K562 (cell line): ENCODE measurements around the gene OOSP4B. TPM values are rescaled to one million over a fixed set of nuclear protein-coding genes. Genes with fewer than 3 reads are reported as not detected.

Source experiments
- BRD9 ChIP-seq: fragments of 450-650 bp; IDR thresholded peaks from 2 replicates; pipeline ENCODE4 v1.6.1; 2018; ENCODE audit warnings: low read depth; ENCODE audit not compliant: partially characterized antibody
- CBX8 ChIP-seq: fragments of 200-600 bp; sonication (generic); IDR thresholded peaks from 2 replicates; pipeline ENCODE4 v1.6.1; 2012; ENCODE audit warnings: borderline replicate concordance, mixed run types, low read depth, mild to moderate bottlenecking, moderate library complexity, mixed read lengths, low read length, control low read depth, inconsistent platforms; ENCODE audit not compliant: poor library complexity, severe bottlenecking; ENCODE audit errors: extremely low read depth
- MTA3 ChIP-seq: fragments of 450-650 bp; formaldehyde crosslinking; IDR thresholded peaks from 2 replicates; pipeline ENCODE4 v1.6.1; 2017; ENCODE audit warnings: mild to moderate bottlenecking, borderline replicate concordance
- NFRKB ChIP-seq: fragments of 450-650 bp; IDR thresholded peaks from 2 replicates; pipeline ENCODE4 v1.6.1; 2016; ENCODE audit warnings: low read depth
- NR2C2 ChIP-seq, 2 experiments: fragments of 200-800 bp in 1 of 2; sonication (Bioruptor generic) in 1 of 2; sonication (generic) in 1 of 2; formaldehyde crosslinking in 1 of 2; IDR thresholded peaks; 2 replicates each; pipeline versions ENCODE4 v1.6.1 to v1.8.0; 2016 to 2022; ENCODE audit warnings: mild to moderate bottlenecking in 1 of 2, missing compliant biosample characterization in 1 of 2, missing genetic modification characterization in 1 of 2, missing genetic modification reagents in 1 of 2
- RHOXF2B ChIP-seq: fragments of 250-450 bp; sonication (Bioruptor Pico); conservative IDR thresholded peaks from 2 replicates; pipeline ENCODE4 v1.5.1; 2021
- RREB1 ChIP-seq: fragments of 250-450 bp; sonication (Bioruptor Pico); IDR thresholded peaks from 2 replicates; pipeline ENCODE4 v1.4.0; 2020
- ZEB2 ChIP-seq: fragments of 450-650 bp; IDR thresholded peaks from 2 replicates; pipeline ENCODE4 v1.6.1; 2016
- ZNF175 ChIP-seq: fragments of 200-800 bp; sonication (Bioruptor generic); IDR thresholded peaks from 2 replicates; pipeline ENCODE4 v1.6.1; 2016; ENCODE audit warnings: low read depth, mild to moderate bottlenecking, missing genetic modification characterization, missing compliant biosample characterization
- ZNF311 ChIP-seq: fragments of 250-450 bp; sonication (Bioruptor Pico); IDR thresholded peaks from 2 replicates; pipeline ENCODE4 v1.4.0; 2020; ENCODE audit warnings: mild to moderate bottlenecking, moderate library complexity
- polyA plus RNA-seq, 8 experiments: library from polyadenylated mRNA; depleted of rRNA in 4 of 8; stranded (reverse) in 5 of 8; unstranded in 3 of 8; fragments of >200 nt; fragmentation: Nextera tagmentation in 2 of 8; fragmentation: Illumina TruSeq in 1 of 8; extraction: Ambion mirVana in 2 of 8; extraction: Trizol in 1 of 8; gene quantifications; 2 replicates each; pipeline versions ENCODE4 v1.2.1 to v1.2.3, GENCODE V29; 2011 to 2014; ENCODE audit warnings: inconsistent platforms in 1 of 8, missing spikeins in 1 of 8
- total RNA-seq, 7 experiments: library from RNA; depleted of rRNA in 6 of 7; stranded (reverse); fragments of >200 nt in 6 of 7; fragmentation: Illumina TruSeq in 2 of 7; extraction: Trizol in 2 of 7; gene quantifications; 2 replicates each; pipeline versions ENCODE4 v1.2.1 to v1.2.3, GENCODE V29; 2011 to 2021; ENCODE audit warnings: low replicate concordance in 1 of 7
- TF ChIP-seq, protein P1 (sequence below): fragments of 250-450 bp; sonication (Bioruptor Pico); IDR thresholded peaks from 2 replicates; pipeline ENCODE4 v1.4.0; 2020; ENCODE audit warnings: mild to moderate bottlenecking, moderate library complexity

Gene OOSP4B
- total and polyA plus RNA-seq, 9 of the 15 experiments (the other 6 are each of a cell fraction or from before 2014, with no cell fraction given), result 0.10 to 0.43 (median 0.15) TPM; not detected in 5

GRCh38 chr11:59968395-59968783 lies 48.6 kb upstream of the OOSP4B start (continued):
- TF ChIP-seq RREB1 (CRISPR knock-in tag) (0 out of 2 replicates have a peak, but pooled peaks have one; percentile 48), CBX8 (no peak), RHOXF2B (no peak), MTA3 (no peak), ZNF311 (CRISPR knock-in tag) (peak; percentile 43; the same call in 1 of the 2 replicates), NR2C2 (CRISPR knock-in tag; IDR thresholded peaks at IDR 0.05) (no peak), NR2C2 (tag; IDR thresholded peaks at IDR 0.05) (peak; percentile 43; the same call in 1 of the 2 replicates), NFRKB (peak; percentile 64; the same call in 1 of the 2 replicates), ZEB2 (0 out of 2 replicates have a peak, but pooled peaks have one; percentile 7), BRD9 (peak; percentile 8), ZNF175 (CRISPR knock-in tag) (0 out of 2 replicates have a peak, but pooled peaks have one; percentile 41)
- TF ChIP-seq, protein P1, sequence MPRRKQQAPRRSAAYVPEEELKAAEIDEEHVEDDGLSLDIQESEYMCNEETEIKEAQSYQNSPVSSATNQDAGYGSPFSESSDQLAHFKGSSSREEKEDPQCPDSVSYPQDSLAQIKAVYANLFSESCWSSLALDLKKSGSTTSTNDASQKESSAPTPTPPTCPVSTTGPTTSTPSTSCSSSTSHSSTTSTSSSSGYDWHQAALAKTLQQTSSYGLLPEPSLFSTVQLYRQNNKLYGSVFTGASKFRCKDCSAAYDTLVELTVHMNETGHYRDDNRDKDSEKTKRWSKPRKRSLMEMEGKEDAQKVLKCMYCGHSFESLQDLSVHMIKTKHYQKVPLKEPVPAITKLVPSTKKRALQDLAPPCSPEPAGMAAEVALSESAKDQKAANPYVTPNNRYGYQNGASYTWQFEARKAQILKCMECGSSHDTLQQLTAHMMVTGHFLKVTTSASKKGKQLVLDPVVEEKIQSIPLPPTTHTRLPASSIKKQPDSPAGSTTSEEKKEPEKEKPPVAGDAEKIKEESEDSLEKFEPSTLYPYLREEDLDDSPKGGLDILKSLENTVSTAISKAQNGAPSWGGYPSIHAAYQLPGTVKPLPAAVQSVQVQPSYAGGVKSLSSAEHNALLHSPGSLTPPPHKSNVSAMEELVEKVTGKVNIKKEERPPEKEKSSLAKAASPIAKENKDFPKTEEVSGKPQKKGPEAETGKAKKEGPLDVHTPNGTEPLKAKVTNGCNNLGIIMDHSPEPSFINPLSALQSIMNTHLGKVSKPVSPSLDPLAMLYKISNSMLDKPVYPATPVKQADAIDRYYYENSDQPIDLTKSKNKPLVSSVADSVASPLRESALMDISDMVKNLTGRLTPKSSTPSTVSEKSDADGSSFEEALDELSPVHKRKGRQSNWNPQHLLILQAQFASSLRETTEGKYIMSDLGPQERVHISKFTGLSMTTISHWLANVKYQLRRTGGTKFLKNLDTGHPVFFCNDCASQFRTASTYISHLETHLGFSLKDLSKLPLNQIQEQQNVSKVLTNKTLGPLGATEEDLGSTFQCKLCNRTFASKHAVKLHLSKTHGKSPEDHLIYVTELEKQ (CRISPR knock-in tag), result peak; percentile 44; the same call in 1 of the 2 replicates
